ENCODE results near the gene AFDN.
"Not testable (repeated sequence)": the region's sequence is repeated elsewhere in the genome, so short reads cannot be mapped to it uniquely, and the experiment has no call there.

Gene AFDN

GRCh38 chr6:167956983-167957492, 130.3 kb downstream of the AFDN start:
- no peak for DNase-seq

- no peak for DNase-seq
Observed at GRCh38 chr6:167957626-167958025, 130.9 kb downstream of the AFDN start.

- no peak for DNase-seq
Observed at GRCh38 chr6:167960579-167960978, 133.9 kb downstream of the AFDN start.

GRCh38 chr6:167962711-167963110, 136.0 kb downstream of the AFDN start:
- no peak for DNase-seq

GRCh38 chr6:167963589-167964057, 136.9 kb downstream of the AFDN start:
- no peak for DNase-seq

GRCh38 chr6:167965592-167966539, 139.2 kb downstream of the AFDN start:
- DNase-seq, result no peak

- DNase-seq, result no peak
Observed at GRCh38 chr6:167966540-167966905, 139.8 kb downstream of the AFDN start.

- no peak for DNase-seq
Observed at GRCh38 chr6:167968091-167968490, 141.4 kb downstream of the AFDN start.

- no peak for DNase-seq
Observed at GRCh38 chr6:167970230-167970629, 143.5 kb downstream of the AFDN start.

GRCh38 chr6:167972193-167972592, 145.5 kb downstream of the AFDN start:
- no peak for DNase-seq

- DNase-seq, result no peak
Observed at GRCh38 chr6:167973148-167973885, 146.6 kb downstream of the AFDN start.

GRCh38 chr6:167974640-167975344, 148.1 kb downstream of the AFDN start:
- no peak for DNase-seq

GRCh38 chr6:167975458-167975857, 148.7 kb downstream of the AFDN start:
- DNase-seq, result no peak

- DNase-seq, result not testable (repeated sequence)
Observed at GRCh38 chr6:167976116-167976657, 149.5 kb downstream of the AFDN start.

GRCh38 chr6:167976708-167977107, 150.0 kb downstream of the AFDN start:
- no peak for DNase-seq

GRCh38 chr6:167977717-167978467, 151.2 kb downstream of the AFDN start:
- no peak for DNase-seq

GRCh38 chr6:167978607-167979006, 151.9 kb downstream of the AFDN start:
- DNase-seq, result no peak

GRCh38 chr6:167979436-167980139, 152.9 kb downstream of the AFDN start:
- no peak for DNase-seq

GRCh38 chr6:167980911-167981580, 154.3 kb downstream of the AFDN start:
- no peak for DNase-seq

GRCh38 chr6:167981916-167982462, 155.3 kb downstream of the AFDN start:
- DNase-seq, result no peak

Data from left hindlimb (tissue), 1 donor.